WI38 (cell line): ENCODE measurements around the gene FHIP1A.
"Not testable (repeated sequence)": the region's sequence is repeated elsewhere in the genome, so short reads cannot be mapped to it uniquely, and the experiment has no call there.

Experiments used
- H3K4me3 ChIP-seq: 2 replicates; pipeline ENCODE4 v1.5.1; 2011; ENCODE audit warnings: low read depth, mild to moderate bottlenecking, control low read depth, low read length
- TF ChIP-seq, protein P1 (sequence below): IDR thresholded peaks from 2 replicates; pipeline ENCODE4 v1.5.1; 2012; ENCODE audit warnings: low read depth, mild to moderate bottlenecking, control low read depth, low read length

FHIP1A gene

DNA sequence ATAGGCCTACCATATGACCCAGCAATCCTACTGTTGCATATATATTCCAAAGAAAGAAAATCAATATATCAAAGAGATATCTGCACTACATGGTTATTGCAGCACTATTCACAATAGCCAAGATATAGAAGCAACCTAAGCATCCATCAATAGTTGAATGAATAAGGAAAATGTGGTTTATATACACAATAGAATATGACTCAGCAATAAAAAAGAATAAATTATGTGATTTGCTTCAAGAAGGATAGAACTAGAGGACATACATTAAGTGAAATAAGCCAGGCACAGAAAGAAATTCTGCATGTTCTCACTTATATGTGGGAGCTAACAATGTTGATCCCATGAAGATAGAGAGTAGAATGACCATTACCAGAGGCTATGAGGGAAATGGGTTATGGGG lies 13.1 kb upstream of the FHIP1A start:
- TF ChIP-seq, protein P1, sequence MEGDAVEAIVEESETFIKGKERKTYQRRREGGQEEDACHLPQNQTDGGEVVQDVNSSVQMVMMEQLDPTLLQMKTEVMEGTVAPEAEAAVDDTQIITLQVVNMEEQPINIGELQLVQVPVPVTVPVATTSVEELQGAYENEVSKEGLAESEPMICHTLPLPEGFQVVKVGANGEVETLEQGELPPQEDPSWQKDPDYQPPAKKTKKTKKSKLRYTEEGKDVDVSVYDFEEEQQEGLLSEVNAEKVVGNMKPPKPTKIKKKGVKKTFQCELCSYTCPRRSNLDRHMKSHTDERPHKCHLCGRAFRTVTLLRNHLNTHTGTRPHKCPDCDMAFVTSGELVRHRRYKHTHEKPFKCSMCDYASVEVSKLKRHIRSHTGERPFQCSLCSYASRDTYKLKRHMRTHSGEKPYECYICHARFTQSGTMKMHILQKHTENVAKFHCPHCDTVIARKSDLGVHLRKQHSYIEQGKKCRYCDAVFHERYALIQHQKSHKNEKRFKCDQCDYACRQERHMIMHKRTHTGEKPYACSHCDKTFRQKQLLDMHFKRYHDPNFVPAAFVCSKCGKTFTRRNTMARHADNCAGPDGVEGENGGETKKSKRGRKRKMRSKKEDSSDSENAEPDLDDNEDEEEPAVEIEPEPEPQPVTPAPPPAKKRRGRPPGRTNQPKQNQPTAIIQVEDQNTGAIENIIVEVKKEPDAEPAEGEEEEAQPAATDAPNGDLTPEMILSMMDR: no peak
- no peak overlapping the region for H3K4me3 ChIP-seq

DNA sequence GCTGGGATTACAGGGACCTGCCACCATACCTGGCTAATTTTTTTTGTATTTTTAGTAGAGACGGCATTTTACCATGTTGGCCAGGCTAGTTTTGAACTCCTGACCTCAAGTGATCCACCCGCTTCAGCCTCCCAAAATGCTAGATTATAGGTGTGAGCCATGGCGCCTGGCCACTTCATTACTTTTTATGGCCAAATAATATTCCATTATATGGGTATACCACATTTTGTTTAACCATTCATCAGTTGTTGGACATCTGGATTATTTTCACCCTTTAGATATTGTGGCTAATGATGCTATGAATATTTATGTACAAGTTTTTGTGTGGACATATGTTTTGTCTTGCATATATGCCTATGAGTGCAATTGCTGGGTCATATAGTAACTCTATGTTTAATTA lies 8.6 kb upstream of the FHIP1A start:
- H3K4me3 ChIP-seq: no peak overlapping the region

DNA sequence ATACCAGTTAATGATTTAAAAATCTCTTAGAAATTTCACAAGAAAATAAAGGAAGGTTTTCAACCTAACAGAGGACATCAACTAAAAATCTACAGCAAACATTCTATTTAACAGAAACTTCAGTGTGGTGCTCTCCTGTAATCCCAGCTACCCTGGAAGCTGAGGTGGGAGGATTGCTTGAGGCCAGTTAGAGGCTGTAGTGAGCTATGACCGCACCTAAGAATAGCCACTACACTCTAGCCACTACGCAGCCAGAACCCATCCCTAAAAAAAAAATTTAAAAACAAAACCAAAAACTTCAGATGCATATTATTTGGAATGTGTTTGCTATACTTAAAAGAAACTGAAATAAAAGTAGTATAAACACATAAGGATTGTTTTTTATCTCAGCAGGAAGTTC lies 7.2 kb upstream of the FHIP1A start:
- TF ChIP-seq, protein P1: no peak
- no peak overlapping the region for H3K4me3 ChIP-seq

More for the DNA sequence above, 8.6 kb upstream of the FHIP1A start:
- TF ChIP-seq, protein P1: no peak

DNA sequence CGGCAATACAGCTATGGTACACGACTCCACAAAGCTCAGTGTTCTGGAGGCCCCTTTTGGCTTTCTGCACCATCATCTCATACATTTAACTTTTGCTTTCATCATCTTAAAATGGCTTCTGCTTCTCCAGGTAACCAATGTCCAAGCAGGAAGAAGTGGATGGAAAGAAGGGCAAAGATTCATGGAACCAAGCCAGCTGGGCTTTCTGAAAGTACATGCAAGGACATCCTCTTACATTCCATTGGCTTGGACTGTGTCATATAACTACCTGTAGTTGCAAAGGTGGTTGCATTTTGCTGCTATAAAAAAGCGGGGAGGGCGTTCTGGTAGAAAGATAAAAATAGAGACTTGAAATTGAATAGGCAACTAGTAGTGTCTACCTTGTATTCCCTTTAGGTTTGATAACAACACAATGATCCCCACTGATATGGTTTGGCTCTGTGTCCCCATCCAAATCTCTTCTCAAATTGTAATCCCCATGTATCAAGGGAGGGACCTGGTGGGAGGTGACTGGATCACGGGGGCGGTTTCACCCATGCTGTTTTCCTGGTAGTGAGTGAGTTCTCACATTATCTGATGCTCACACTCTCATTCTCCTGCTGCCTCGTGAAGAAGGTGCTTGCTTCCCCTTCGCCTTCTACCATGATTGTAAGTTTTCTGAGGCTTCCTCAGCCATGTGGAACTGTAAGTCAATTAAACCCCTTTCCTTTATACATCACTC lies 6.7 kb upstream of the FHIP1A start:
- TF ChIP-seq, protein P1: no peak

GRCh38 chr4:151403656-151404055 lies 5.3 kb upstream of the FHIP1A start:
- TF ChIP-seq, protein P1: no peak
- H3K4me3 ChIP-seq: no peak overlapping the region

More for the DNA sequence above, 6.7 kb upstream of the FHIP1A start:
- no peak overlapping the region for H3K4me3 ChIP-seq

GRCh38 chr4:151404802-151405201 lies 4.2 kb upstream of the FHIP1A start:
- not testable (repeated sequence) for H3K4me3 ChIP-seq

GRCh38 chr4:151407018-151407417 lies 2.0 kb upstream of the FHIP1A start:
- no peak overlapping the region for H3K4me3 ChIP-seq
- TF ChIP-seq, protein P1: no peak
